NCI-H128 (cell line): Measurements from ENCODE around the gene DNAJB13.
"Not testable (repeated sequence)": the region's sequence is repeated elsewhere in the genome, so short reads cannot be mapped to it uniquely, and the experiment has no call there.

Source experiments
- DNase-seq: peaks from one replicate; lab custom pipeline; 2025; ENCODE audit not compliant: unreplicated experiment; lab: John Stamatoyannopoulos, UW

The DNAJB13 gene, protein sequence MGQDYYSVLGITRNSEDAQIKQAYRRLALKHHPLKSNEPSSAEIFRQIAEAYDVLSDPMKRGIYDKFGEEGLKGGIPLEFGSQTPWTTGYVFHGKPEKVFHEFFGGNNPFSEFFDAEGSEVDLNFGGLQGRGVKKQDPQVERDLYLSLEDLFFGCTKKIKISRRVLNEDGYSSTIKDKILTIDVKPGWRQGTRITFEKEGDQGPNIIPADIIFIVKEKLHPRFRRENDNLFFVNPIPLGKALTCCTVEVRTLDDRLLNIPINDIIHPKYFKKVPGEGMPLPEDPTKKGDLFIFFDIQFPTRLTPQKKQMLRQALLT

DNA sequence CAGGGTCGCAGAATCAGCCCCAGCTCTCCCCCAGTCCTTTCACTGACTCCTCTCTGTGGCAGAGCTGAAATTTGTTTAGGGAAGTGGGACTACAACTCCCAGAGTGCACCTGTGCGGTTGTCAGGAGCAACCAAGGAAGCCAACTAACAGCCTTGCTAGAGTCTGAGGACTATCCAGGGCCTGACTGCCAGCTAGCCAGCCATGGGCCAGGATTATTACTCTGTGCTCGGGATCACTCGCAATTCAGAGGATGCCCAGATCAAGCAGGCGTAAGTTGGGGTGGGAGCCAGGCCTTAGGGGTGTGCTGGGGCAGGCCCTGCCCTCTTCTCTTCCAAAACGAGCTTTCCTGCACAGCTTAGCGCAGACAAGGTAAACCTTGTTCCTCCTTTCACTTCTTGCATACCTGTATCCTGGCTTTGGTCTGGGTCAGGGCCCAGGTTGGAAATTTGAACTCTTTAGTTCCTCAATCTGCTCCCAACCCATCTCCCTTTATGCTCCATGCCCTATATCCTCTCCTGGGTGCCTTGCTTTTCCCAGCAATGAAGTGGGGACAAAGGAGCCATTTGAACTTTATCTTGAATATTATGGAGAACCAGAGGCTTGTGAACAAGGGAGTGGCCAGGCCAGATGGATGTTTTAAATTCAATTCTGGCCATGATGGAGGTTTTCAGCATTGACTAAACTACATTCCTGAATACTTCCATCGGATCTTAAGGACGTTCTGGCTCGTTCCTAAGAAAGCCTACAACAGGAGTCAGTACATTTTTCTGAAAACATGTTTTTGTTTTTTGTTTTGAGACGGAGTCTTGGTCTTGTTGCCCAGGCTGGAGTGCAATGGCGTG is at the start of gene DNAJB13:
DNAJB13 (plus strand) TSS at position 158 of the 842 bp plus-strand sequence; CDS start at position 202, 44 bp downstream.
- DNase-seq, result no peak

DNA sequence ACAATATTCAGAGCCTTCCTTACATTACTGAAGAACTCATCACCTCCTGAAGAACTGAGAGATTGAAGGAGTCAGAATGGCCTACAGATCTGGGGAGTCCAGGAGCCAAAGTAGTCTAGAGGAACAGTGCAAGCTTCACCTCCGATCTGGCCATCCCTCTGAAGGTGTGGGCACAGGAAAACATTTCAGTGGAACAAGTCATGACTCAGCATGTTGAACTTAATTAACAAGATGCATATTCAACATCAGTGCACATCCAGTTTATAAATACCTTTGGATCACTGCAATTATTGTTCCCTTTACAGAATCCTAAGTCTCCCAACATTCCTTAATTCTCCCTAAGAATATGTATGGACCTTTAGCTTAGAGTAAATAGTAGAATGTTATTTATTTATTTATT is 48.5 kb upstream of the DNAJB13 start:
- no peak for DNase-seq

DNA sequence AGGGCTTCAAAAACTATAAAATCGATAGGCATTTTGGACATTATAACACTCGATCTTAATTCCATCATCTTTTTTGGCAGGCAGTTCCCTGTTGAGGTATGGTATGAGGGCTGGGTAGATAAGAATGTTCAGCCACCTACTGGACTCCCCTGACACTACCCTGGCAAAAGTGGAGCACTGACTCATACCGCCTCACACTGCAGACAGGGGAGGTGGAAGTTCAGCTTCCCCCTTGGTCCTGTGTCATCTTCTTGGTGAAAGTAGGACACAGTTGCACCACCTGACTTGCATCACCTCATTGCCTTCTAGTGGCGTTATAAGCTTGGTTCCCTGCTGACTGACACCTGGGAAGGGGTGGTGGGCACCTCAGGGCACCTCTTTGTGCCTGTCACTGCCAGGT is 43.6 kb upstream of the DNAJB13 start:
- DNase-seq, result no peak

DNA sequence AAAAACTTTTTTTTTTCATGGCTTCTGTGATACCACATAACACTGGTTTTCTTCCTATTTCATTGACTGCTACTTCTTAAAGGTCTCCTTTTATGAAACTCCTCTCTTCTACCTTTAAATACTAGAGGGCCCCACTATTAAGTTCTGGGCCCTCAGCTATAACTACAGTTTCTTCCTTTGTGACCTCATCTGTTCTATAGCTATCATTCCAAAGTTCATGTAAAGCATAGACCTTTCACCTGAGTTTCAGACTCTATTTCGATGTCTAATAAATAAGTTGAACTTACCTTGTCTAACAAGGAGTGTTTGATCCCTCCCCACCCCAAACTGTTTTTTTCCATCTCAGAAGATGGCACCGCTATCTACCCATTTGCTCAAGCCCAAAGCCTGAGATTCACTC is 38.8 kb upstream of the DNAJB13 start:
- no peak for DNase-seq

DNA sequence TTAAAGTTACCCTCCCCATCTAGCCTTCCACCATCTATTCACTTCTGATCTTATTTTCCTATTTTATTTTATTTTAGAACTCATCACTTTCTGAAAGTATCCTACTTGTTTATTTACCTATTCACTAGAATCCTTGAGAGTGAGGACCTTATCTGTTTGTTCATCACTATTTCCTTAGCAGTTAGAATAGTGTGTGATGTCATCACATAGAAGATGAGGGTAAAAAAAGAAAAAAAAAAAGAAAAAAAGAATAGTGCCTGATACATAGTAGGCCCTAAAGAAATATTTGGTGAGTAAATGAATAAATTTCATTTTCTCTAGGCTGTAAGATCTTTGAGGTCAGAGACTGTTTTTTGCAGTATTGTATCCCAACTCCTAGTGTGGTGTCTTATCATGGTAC is 37.4 kb upstream of the DNAJB13 start:
- DNase-seq, result no peak

DNA sequence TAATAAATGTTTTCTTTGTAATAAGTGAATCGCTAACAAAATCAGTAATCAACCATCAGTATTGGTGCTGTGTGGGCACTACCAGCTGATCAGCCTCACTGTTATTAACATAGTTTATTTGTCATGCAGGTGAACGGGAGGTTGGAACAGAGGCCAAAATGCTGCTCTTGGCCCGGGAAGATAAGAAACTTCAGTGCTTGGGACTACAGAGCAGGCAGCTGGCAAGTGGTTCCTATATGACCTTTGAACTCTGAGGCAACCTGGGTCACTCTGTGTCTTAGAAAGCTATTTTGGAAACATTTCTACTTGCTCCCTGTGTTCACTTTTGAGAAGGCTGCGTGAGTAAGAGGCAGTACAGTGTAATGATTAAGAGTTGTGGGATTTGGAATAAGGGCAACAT is 36.5 kb upstream of the DNAJB13 start:
- DNase-seq, result no peak

DNA sequence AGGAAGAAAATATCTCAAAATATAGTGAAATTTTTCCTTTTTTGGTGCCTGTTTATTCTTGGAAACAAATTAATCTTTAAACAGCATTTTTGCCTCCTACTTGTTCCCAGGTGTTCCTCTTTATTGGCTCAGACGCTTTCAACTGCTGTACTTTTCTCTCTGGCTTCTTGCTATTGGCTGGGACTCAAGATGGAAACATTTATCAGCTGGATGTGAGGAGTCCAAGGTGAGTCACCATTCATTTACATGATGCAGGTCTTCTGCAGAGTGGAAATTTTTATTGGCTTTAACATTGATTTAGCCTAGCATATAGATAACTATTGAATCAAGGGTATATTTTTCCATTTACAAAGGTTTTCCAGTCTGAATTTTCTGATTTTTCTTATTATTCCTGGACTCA is 34.4 kb upstream of the DNAJB13 start:
- no peak for DNase-seq

DNA sequence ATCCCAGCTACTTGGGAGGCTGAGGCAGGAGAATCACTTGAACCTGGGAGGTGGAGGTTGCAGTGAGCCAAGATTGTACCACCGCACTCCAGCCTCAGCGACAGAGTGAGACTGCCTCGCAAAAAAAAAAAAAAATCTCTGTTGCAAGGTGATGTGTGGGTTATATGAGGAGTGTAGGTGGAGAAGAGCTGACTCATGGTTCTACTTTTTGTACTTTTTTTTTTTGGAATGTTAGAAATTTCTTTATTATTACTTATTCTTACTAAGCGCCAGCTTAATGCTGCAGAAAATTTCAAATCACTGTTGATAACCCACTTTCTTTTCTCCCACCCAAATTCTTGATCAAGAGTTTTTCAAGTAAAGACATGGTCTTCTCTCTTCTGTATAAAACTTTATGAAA is 29.6 kb upstream of the DNAJB13 start:
- no peak for DNase-seq

DNA sequence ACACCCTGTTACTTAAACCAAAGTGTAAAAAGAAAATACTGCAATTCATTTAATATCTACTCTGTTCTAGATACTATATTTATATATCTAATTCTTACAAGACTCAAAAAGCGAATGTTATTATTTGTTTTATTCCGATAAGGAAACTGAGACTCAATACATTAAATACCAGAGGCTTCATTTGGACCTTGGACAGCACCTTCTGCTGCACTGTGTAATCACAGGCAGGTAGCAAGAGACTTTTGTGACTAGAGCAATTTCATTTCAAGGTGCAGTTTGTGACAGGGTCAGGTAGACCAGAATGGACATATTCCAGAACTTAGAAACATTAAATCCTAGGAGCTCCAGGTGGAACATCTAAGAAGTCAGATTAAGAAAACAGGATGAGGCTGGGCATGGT is 21.4 kb upstream of the DNAJB13 start:
- no peak for DNase-seq

DNA sequence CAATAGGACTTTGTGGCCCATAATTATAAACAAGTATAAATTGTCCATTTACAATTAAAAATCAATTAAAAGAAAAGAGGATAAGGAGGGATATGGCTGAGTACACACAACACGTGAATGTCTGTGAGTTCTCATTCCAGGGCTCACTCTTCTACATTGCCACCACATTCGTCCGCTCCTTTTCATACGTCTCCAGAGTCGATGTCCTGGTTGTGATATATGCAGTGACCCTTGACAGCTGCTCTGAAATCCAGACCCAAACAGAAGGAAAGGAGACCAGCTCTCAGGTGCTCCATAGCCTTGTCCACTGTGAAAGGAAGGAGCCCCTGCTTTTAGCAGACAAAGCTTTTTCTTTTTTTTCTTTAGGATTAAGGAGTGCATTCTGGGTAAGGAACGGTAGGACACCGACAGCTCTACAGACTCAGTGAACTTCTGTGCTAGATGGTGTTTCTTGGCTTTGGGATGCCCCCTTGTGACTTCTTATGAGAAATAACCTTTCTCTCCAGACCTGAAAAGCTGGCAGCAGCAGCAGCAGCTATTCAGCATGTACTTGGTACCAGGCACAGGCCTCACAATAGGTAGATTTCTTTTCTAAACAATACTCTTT is 19.7 kb upstream of the DNAJB13 start:
- DNase-seq, result peak; percentile 17

DNA sequence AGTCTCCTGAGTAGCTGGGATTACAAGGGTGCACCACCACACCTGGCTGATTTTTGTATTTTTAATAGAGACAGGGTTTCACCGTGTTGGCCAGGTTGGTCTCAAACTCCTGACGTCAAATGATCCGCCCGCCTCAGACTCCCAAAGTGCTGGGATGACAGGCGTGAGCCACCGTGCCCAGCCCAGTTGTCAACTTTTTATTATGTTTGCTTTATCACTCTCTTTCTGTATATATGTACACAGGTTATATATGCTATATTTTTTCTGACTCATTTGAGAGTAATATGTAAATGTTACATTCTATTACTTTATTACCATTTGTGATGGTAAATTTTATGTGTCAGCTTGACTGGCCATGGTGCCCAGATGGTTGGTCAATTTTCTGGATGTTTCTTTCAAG is 18.9 kb upstream of the DNAJB13 start:
- DNase-seq, result no peak

DNA sequence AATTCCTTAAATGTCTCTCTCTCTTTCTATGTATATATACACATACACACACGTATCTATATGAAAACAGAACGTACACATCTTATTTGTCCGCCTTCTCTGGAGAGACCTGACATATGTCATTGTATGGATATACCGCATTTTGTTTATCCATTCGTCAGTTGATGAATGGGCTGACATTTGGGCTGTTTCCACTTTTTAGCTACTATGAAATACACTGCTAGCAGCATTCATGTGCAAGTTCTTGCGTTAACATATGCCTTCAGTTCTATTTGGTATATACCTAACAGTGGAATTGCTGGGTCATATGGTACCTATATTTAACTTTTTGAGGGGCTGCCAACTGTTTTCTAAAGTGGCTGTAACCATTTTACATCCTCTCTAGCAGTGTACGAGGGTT is 18.0 kb upstream of the DNAJB13 start:
- no peak for DNase-seq

DNA sequence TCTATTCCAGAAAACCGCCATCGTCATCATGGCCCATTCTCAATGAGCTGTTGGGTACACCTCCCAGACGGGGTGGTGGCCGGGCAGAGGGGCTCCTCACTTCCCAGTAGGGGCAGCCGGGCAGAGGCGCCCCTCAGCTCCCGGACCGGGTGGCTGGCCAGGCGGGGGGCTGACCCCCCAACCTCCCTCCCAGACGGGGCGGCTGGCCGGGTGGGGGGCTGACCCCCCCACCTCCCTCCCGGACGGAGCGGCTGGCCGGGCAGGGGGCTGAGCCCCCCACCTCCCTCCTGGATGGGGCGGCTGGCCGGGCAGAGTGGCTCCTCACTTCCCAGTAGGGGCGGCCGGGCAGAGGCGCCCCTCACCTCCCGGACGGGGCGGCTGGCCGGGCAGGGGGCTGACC is 14.8 kb upstream of the DNAJB13 start:
- not testable (repeated sequence) for DNase-seq

DNA sequence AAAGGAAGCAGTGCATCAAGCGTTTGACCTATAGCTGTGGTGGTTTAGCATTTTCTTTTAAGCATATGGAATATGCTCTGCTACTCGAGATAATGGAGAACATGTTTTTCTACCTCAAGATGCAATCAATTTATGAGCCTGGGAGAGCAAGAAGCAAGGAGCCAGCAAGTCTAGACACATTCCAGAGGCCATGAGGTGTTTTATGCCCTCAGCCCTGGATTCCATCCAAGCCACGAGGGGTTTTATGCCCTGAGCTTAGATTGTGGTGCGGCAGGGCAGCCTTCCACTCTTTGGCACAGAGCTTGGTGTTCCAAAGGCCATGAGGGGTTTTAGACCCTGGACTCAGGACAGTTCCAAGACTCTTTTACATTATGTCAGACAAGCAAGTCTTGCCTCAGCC is 11.7 kb upstream of the DNAJB13 start:
- DNase-seq, result no peak

DNA sequence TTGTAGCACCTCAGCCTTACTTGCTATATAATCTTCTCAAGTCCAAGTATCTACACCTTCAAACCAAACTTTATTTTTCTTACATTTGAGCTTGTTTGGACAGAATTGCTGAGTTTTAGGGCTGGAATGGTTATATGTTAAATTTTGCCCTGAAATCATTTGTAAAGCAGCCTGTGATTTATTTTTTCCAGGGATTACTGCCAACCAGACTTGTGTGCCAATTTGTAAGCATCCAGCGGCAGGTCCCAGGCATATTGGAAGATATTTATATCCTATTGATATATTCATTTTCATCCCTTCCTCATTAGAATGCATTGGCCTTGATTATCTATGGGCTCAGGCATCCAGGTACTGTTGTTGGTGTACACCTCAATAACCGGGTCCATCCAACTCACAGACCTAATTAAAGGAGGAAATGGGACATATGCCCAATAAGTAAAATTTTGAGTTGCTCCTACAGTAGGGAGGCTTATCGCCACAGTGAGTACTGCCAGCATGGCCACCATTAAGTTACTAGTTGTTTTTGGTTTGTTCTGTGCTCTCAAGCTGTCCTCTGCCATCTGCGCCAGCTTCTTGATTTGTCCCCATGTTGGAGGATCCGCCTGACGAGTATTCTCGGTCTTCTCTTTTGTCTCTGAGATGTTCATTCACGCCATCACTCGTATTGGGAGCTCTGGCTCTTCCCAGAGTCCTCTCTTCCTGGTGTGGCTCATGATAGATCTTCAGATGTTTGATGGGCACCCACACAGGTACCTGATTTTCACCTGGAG is 9.8 kb upstream of the DNAJB13 start:
- no peak for DNase-seq

DNA sequence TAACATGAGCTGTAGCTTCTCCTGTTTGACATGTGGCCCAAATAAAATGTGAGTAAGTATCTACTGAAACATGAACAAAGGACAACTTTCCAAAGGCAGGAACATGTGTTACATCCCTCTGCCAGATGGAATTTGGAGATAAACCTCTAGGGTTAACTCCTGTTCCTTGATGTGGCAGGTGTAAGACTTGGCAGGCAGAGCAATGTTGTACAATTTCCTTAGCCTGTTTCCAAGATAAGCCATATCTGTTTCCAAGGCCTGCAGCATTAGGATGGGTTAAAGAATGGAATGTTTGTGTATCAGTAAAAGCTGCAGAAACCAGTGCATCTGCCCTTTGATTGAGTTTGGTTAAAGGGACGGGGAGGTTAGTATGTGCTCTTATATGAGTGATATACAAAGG is 8.8 kb upstream of the DNAJB13 start:
- no peak for DNase-seq

DNA sequence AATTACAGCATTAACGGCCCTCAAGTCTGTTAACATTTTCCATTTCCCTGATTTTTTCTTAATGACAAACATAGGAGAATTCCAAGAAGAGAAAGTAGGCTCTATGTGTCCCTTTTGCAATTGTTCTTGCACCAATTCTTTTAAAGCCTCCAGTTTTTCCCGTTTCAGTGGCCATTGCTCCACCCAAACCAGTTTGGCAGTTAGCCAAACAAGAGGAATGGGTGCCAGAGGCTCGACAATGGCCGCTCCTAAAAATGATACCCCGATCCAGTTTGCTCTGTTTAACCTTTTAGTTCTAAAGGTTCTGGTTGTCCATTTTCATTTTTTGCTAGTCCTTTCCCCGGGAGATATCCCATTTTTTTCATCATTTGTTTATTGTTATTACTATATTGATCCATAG is 6.7 kb upstream of the DNAJB13 start:
- no peak for DNase-seq

DNA sequence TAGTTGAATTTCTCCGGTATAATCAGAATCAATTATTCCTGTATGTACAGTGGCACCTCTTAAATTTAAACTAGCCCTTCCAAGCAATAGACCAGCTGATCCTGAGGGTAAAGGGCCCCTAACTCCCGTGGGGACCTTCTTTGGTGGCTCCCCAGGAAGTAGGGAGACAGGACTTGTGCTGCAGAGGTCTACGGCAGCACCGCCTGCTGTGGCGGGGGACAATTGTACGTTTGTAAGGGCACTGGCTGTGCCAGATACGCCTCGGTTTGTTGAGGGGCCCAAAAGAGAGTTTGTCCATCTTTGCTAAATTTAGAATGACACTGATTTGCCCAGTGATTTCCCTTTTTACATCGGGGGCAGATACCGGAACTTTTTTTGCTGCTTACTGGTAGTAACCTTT is 5.9 kb upstream of the DNAJB13 start:
- no peak for DNase-seq

DNA sequence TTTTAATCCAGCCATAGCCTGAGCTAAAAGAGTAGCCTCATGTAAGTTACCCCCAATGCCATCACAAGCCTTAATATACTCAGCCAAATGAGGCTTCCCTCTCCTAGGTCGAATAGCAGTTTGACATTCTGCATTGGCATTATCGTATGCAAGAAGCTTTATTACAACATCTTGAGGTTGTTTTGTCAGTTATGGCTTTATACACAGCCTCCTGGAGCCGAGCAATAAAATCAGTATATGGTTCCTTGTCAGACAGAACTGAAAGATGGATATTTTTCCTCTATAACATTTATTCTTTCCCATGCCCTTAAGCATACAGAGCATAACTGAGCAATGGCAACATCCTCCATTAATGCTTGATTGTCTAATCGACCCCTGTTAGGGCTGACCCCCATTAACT is 5.4 kb upstream of the DNAJB13 start:
- DNase-seq, result no peak

DNA sequence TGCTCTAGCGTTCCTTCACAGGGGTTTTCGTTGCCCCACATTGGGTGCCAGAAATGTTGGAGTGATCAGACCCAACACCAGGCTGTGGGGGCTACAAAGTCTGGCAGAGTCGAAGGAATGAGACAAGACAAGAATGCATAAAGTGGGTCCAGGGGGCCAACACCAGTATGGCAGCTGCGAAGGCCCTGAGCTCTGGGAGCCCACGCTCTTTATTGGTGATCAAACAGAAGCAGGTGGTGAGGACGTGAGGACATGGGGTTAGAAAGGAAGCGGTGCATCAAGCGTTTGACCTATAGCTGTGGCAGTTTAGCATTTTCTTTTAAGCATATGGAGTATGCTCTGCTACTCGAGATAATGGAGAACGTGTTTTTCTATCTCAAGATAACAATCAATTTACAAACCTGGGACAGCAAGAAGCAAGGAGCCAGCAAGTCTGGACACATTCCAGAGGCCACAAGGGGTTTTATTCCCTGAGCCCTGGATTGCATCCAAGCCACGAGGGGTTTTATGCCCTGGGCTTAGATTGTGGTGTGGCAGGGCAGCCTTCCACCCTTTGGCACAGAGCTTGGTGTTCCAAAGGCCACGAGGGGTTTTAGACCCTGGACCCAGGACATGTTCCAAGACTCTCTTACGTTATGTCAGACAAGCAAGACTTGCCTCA is 3.9 kb upstream of the DNAJB13 start:
- no peak for DNase-seq

DNA sequence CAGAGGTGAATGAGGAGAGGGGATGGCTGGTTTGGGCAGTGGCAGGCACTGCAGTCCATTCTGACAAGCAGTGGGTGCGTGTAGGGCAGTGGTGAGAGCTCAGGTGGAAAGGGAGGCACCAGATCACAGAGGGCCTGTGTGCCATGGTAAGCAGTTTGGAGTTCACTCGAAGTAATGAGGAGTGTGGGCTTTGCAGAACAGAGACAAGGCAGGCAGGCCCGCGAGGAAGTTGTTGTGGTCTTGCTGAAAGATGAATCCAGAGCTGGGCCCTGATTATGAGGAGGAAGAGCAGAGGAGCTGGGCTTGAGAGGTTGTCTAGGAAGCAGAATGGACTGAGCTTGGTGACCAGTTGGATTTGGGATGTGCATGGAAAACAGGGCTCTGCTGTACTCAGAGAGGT is 1.6 kb upstream of the DNAJB13 start:
- no peak for DNase-seq
